Neural progenitor cell (in vitro differentiated cells): Measurements from ENCODE around the gene DCAF8L2. TPM values are rescaled to one million over a fixed set of nuclear protein-coding genes. Genes with fewer than 3 reads are reported as not detected.

Experiments used
- DNase-seq: peaks from one replicate; pipeline ENCODE4 v3.0.0-alpha.2; 2016; ENCODE audit warnings: low spot score
- H2AFZ ChIP-seq: fragments of 200-600 bp; sonication (generic); replicated peaks from 2 replicates; pipeline ENCODE4 v1.6.1; 2016; ENCODE audit warnings: antibody characterized with exemption
- H3F3A ChIP-seq: fragments of 200-600 bp; sonication (generic); 2 replicates; pipeline ENCODE4 v1.6.1; 2016; ENCODE audit warnings: antibody characterized with exemption, low read depth
- H3K27ac ChIP-seq: fragments of 200-600 bp; sonication (generic); 2 replicates; pipeline ENCODE4 v1.5.1; 2016; ENCODE audit warnings: mild to moderate bottlenecking
- H3K27me3 ChIP-seq: fragments of 200-600 bp; sonication (generic); 2 replicates; pipeline ENCODE4 v1.6.1; 2016; ENCODE audit warnings: mild to moderate bottlenecking, moderate library complexity
- H3K36me3 ChIP-seq: fragments of 200-600 bp; sonication (generic); 2 replicates; pipeline ENCODE4 v1.5.1; 2016
- H3K4me1 ChIP-seq: fragments of 200-600 bp; sonication (generic); 2 replicates; pipeline ENCODE4 v1.6.1; 2016; ENCODE audit warnings: mixed run types
- H3K4me2 ChIP-seq: fragments of 200-600 bp; sonication (generic); 2 replicates; pipeline ENCODE4 v1.6.1; 2016
- H3K4me3 ChIP-seq: fragments of 200-600 bp; sonication (generic); 2 replicates; pipeline ENCODE4 v1.5.1; 2016
- H3K79me2 ChIP-seq: fragments of 200-600 bp; sonication (generic); 2 replicates; pipeline ENCODE4 v1.6.1; 2016; ENCODE audit warnings: low read depth
- H3K9ac ChIP-seq: fragments of 200-600 bp; sonication (generic); 2 replicates; pipeline ENCODE4 v1.6.1; 2016
- H3K9me3 ChIP-seq: fragments of 200-600 bp; sonication (generic); 2 replicates; pipeline ENCODE4 v1.5.1; 2016; ENCODE audit warnings: low read depth
- H4K20me1 ChIP-seq: fragments of 200-600 bp; sonication (generic); 2 replicates; pipeline ENCODE4 v1.6.1; 2016; ENCODE audit warnings: low read depth
- H3K27ac Mint-ChIP-seq: 3 replicates; pipeline ENCODE4 v1.8.0; 2021; ENCODE audit warnings: mixed read lengths
- H3K27me3 Mint-ChIP-seq: 2 replicates; pipeline ENCODE4 v1.8.0; 2022; ENCODE audit warnings: low read depth, mild to moderate bottlenecking, inconsistent platforms, moderate library complexity, mixed read lengths; ENCODE audit not compliant: insufficient read depth
- H3K36me3 Mint-ChIP-seq: 3 replicates; pipeline ENCODE4 v1.8.0; 2021; ENCODE audit warnings: mixed read lengths
- H3K4me1 Mint-ChIP-seq: 3 replicates; pipeline ENCODE4 v1.8.0; 2021; ENCODE audit warnings: mixed read lengths
- H3K4me3 Mint-ChIP-seq: 3 replicates; pipeline ENCODE4 v1.8.0; 2021; ENCODE audit warnings: mild to moderate bottlenecking, moderate library complexity, mixed read lengths
- H3K9me3 Mint-ChIP-seq: 3 replicates; pipeline ENCODE4 v1.8.0; 2020; ENCODE audit warnings: mixed read lengths
- CTCF ChIP-seq: fragments of 200-600 bp; sonication (generic); IDR thresholded peaks from 2 replicates; pipeline ENCODE4 v1.5.1; 2017; ENCODE audit warnings: antibody characterized with exemption, mild to moderate bottlenecking
- EZH2 ChIP-seq: fragments of 200-600 bp; sonication (generic); IDR thresholded peaks from 2 replicates; pipeline ENCODE4 v1.6.1; 2017; ENCODE audit warnings: antibody characterized with exemption, mild to moderate bottlenecking, moderate library complexity
- EZH2phosphoT487 ChIP-seq: fragments of 200-600 bp; sonication (generic); IDR thresholded peaks from 2 replicates; pipeline ENCODE4 v1.6.1; 2017; ENCODE audit warnings: antibody characterized with exemption
- total RNA-seq: library from RNA; depleted of rRNA; stranded (reverse); fragments of >200 nt; gene quantifications from 2 replicates; pipeline ENCODE4 v1.2.3, GENCODE V29; 2015; ENCODE audit warnings: low replicate concordance

The DCAF8L2 gene
- total RNA-seq, 1 donor from 2014 or later, result not detected

GRCh38 chrX:27796640-27797257, 206.6 kb downstream of the DCAF8L2 start:
- no peak for TF ChIP-seq EZH2phosphoT487
- TF ChIP-seq CTCF, result no peak
- TF ChIP-seq EZH2, result no peak
- Histone ChIP-seq H3K4me2 (no peak overlapping the region), H3K36me3 (no peaks in the 10 kb centered on the region), H3K4me1 (no peaks in the 10 kb centered on the region), H3K79me2 (no peaks in the 10 kb centered on the region), H3F3A (no peaks in the 10 kb centered on the region), H3K4me3 (no peak overlapping the region), H4K20me1 (no peaks in the 10 kb centered on the region), H3K27ac (no peak overlapping the region), H3K9ac (no peak overlapping the region), H3K9me3 (no peaks in the 10 kb centered on the region), H3K27me3 (no peaks in the 10 kb centered on the region), H2AFZ (no peak overlapping the region)
- no peaks in the 10 kb centered on the region for H3K4me1 Mint-ChIP-seq
- H3K27ac Mint-ChIP-seq, result no peak overlapping the region
- H3K36me3 Mint-ChIP-seq, result no peaks in the 10 kb centered on the region
- DNase-seq, result no peak
- H3K9me3 Mint-ChIP-seq, result no peaks in the 10 kb centered on the region
- H3K4me3 Mint-ChIP-seq, result no peak overlapping the region
- H3K27me3 Mint-ChIP-seq, result peaks cover 2% of the 10 kb centered on the region

DNA sequence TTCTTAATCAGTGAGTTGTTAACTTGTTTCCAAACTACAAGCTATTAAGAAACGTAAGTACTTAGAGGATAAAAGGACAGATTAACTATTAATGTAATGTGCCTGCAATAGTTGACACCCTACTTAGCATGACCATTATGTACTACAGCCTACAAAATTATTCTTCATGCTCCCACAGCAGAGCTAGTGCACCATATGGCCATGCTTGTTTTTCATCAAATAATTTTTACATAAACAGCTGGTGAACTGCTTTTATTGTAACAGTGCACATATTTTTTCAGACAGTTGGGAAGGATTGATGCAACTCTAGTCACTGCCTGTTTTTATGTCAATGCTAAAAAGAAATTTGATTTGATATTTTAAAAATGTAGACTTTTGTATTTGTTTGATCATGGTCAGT, 207.4 kb downstream of the DCAF8L2 start:
- H3K4me1 Mint-ChIP-seq, result no peaks in the 10 kb centered on the region
- H3K36me3 Mint-ChIP-seq, result no peaks in the 10 kb centered on the region
- no peak for TF ChIP-seq EZH2phosphoT487
- Histone ChIP-seq H3K4me2 (no peak overlapping the region), H3K4me3 (no peak overlapping the region), H3K27me3 (no peaks in the 10 kb centered on the region), H2AFZ (no peak overlapping the region), H3F3A (no peaks in the 10 kb centered on the region), H3K9me3 (peaks cover 4% of the 10 kb centered on the region), H3K79me2 (no peaks in the 10 kb centered on the region), H4K20me1 (no peaks in the 10 kb centered on the region), H3K9ac (no peak overlapping the region), H3K4me1 (no peaks in the 10 kb centered on the region), H3K27ac (no peak overlapping the region), H3K36me3 (no peaks in the 10 kb centered on the region)
- DNase-seq, result no peak
- no peaks in the 10 kb centered on the region for H3K9me3 Mint-ChIP-seq
- H3K4me3 Mint-ChIP-seq, result no peak overlapping the region
- peaks cover 2% of the 10 kb centered on the region for H3K27me3 Mint-ChIP-seq
- no peak overlapping the region for H3K27ac Mint-ChIP-seq

Other genes starting within 250 kb of the DCAF8L2 start
- gene PPP4R3C, start 127.0 kb upstream of the DCAF8L2 start, total RNA-seq, result not detected in 2 replicates
- not detected in 2 replicates for gene MAGEB10, start 217.6 kb downstream of the DCAF8L2 start, total RNA-seq